HG02610 (cell line): ENCODE measurements around the gene KIF22.
"Not testable (repeated sequence)": the region's sequence is repeated elsewhere in the genome, so short reads cannot be mapped to it uniquely, and the experiment has no call there.

Source experiments
- ATAC-seq: cut with Tn5 transposase; IDR thresholded peaks from one replicate; pipeline ENCODE4 v1.9.1; 2021; ENCODE audit warnings: mild to moderate bottlenecking, moderate library complexity; ENCODE audit not compliant: unreplicated experiment

Gene KIF22

DNA sequence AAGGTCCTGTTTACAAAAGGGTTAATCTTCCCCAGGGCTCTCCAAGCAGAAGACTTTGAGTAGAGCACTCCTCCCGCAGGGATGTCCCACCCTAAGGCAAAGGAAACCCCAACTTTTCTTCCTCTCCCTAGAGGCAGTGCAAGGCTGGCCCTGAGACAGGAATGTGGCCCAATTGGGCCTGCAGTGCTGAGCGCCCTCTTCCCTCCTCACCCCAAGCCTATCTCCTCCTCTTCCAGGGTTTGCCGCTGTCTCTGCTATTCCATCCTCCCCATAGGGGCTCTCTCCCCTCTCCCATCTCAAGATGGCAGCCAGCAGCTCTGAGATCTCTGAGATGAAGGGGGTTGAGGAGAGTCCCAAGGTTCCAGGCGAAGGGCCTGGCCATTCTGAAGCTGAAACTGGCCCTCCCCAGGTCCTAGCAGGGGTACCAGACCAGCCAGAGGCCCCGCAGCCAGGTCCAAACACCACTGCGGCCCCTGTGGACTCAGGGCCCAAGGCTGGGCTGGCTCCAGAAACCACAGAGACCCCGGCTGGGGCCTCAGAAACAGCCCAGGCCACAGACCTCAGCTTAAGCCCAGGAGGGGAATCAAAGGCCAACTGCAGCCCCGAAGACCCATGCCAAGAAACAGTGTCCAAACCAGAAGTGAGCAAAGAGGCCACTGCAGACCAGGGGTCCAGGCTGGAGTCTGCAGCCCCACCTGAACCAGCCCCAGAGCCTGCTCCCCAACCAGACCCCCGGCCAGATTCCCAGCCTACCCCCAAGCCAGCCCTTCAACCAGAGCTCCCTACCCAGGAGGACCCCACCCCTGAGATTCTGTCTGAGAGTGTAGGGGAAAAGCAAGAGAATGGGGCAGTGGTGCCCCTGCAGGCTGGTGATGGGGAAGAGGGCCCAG is 22.4 kb downstream of the KIF22 start:
- ATAC-seq = no peak

- no peak for ATAC-seq
These were observed 23.4 kb downstream of the KIF22 start for GRCh38 chr16:29813644-29814562.

- ATAC-seq = no peak
These were observed 24.0 kb downstream of the KIF22 start for GRCh38 chr16:29814592-29814991.

- ATAC-seq = no peak
These were observed 24.6 kb downstream of the KIF22 start for GRCh38 chr16:29815032-29815721.

DNA sequence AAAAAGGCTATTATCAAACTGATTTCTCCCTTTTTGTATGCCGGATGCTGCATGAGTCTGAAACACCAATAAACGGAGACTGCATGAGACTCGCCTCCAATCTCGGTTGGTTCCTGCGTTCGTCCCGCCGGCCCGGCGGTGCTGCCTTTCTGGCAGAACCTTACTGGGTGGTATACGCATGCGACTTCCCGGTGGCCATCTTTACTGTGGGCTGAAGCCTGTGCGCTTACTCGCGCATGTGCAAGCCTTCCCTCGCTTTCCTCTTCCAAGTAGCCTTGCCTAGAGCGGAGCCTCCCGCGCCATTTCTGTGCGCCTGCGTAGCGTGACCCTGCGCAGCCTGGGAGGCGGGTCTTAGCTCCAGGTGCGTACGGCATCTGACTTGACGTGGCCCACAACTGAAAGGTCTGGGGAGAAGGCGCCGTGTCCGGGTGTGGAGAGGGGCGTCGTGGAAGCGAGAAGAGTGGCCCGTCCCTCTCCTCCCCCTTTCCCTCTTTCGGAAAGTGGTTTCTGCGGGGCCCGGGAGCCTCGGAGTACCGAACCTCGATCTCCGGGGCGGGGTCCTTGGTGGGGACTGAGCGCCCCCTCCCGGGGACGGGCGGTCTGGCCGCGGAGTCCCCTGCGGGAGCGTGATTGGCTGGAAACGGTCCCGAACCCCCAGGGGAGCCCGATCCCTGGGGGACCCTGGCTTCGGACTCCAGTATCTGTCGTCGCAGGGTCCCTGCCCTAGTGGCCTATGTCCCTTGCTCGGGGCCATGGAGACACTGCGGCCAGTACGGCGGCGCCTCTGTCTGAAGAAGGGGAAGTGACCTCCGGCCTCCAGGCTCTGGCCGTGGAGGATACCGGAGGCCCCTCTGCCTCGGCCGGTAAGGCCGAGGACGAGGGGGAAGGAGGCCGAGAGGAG is 25.5 kb downstream of the KIF22 start, which contains the start of gene PAGR1:
Gene PAGR1 (plus strand): TSS at position 360 of the 901 bp plus-strand sequence. CDS start 374 bp downstream, at position 734.
- peak; percentile 44 for ATAC-seq

DNA sequence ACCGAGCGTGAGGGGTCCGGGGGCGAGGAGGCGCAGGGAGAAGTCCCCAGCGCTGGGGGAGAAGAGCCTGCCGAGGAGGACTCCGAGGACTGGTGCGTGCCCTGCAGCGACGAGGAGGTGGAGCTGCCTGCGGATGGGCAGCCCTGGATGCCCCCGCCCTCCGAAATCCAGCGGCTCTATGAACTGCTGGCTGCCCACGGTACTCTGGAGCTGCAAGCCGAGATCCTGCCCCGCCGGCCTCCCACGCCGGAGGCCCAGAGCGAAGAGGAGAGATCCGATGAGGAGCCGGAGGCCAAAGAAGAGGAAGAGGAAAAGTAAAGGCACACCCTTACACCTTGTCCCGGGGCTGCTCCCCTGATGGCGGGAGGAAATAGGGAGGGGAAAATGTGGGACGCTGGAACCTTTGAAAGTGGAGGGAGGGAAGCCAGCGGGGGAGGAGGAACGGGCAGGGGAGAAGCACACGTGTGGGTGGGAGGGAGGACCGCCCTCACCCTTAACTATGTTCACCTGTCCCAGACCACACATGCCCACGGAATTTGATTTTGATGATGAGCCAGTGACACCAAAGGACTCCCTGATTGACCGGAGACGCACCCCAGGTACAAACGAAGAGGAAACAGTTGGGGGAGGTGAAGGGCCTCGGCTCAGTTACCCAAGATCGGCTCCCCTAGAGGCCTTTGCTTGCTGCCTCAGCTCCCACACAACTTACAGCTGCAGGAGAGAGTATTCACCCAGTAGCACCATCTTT is 26.3 kb downstream of the KIF22 start:
- ATAC-seq = peak; percentile 6

DNA sequence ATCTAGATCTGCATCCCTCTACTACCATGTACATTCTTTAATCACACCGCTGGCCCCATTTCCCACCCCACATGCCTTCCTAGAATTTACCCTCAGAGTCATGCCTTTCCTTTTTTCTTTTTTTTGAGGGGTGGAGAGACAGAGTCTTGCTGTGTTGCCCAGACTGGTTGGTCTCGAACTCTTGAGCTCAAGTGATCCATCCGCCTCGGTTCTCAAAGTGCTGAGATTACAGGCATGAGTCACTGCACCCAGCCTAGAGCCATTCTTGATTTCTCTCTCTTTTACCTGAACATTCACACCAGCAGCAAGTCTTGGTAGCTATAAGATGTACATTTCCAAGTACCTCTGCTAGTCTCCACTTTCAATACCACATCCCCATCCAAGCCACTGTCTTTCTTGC is 27.5 kb downstream of the KIF22 start:
- ATAC-seq = no peak

DNA sequence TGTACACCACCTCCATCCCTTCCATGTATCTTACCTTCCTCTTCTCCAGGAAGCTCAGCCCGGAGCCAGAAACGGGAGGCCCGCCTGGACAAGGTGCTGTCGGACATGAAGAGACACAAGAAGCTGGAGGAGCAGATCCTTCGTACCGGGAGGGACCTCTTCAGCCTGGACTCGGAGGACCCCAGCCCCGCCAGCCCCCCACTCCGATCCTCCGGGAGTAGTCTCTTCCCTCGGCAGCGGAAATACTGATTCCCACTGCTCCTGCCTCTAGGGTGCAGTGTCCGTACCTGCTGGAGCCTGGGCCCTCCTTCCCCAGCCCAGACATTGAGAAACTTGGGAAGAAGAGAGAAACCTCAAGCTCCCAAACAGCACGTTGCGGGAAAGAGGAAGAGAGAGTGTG is 29.0 kb downstream of the KIF22 start:
- no peak for ATAC-seq

- ATAC-seq = peak; percentile 32
These were observed 29.7 kb downstream of the KIF22 start, which contains the start of gene MVP for GRCh38 chr16:29820271-29820701. MVP (plus strand) TSS chr16:29820462; CDS start chr16:29830550, 10,088 bp downstream.

GRCh38 chr16:29820730-29821642 is 30.4 kb downstream of the KIF22 start:
- peak; percentile 48 for ATAC-seq

- ATAC-seq = no peak
These were observed 31.1 kb downstream of the KIF22 start for GRCh38 chr16:29821643-29822115.

GRCh38 chr16:29824589-29825144 is 34.1 kb downstream of the KIF22 start:
- no peak for ATAC-seq

DNA sequence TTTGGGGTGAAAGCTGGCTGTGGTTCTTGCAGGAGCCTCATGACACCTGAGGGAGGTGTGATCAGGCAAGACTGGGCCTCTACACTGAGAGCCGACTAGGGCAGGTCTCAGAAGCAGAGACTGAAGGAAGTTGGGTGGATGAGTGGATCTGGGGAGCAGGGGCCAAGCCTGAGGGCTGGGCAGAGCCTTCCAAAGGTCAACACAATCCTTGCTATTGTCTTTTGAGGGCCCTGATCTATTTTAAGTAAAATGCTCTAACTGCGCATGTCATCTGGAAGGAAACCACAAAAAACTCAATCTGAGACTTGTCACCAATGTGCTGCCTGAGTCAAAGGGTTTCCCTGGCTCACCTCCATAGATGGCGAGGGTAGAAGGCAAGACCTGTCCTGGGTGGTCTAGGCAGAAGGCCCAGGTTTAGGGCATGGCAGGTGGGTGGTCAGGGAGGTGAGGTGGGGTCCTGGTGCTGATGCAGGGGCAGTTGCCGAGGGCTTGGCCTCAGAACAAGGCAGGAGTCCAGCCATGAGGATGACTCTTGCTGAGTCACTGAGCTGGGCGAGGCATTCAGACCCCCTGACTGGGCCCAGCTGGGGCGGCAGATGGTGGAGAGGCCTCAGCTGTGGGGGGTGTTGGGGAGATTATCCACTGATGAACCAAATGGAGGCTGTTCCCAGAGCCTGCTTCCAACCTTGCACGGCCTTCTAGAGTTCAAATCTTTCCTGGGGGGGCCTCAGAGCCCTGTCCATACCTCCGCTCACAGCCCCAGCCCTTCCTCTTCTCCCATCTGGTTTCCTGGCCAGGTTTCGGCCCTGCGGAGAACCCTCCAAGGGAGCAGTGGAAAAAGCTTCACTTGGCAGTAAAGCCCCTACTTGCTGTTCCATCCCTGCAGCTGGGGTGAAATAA is 34.8 kb downstream of the KIF22 start:
- ATAC-seq = peak; percentile 34

DNA sequence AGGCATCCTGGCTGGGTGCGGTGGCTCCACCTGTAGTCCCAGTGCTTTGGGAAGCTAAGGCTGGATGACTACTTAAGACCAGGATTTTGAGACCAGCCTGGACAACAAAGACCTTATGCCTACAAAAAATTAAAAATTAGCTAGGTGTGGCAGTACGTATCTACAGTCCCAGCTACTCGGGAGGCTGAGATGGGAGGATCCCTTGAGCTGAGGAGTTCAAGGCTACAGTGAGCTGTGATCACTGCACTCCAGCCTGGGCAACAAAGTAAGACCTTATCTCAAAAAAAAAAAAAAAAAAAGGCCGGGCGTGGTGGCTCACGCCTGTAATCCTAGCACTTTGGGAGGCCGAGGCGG is 35.8 kb downstream of the KIF22 start:
- no peak for ATAC-seq

DNA sequence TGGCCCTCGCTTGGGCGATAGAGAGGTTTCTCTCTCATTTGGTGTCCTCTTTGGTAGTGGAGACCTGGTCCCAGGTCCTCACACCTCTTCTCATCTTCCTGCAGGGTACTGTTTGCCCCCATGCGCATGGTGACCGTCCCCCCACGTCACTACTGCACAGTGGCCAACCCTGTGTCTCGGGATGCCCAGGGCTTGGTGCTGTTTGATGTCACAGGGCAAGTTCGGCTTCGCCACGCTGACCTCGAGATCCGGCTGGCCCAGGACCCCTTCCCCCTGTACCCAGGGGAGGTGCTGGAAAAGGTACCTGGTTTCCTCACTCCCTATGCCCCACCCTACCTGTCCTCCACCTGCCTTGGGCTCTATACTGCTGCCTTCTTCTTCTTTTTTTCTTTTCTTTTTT is 40.2 kb downstream of the KIF22 start:
- no peak for ATAC-seq

DNA sequence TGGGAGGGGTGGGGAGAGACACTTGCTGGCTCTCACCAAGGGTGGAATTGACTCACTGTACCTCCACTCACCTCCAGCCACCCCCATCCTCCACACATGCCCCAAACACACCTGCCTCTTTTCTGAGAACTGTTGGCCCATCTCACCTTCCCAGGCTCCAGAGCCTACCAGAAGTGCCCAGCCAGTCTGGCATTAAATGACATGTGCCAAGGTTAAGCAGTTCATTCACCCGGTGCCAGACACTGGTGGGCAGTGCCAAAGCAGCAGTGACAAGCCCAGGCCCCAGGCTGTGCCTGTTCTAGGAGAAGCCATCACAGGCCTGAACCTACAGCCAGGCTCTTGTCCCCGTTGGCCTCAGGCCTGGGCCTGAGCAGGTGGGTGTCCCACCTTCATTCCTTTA is 40.9 kb downstream of the KIF22 start:
- no peak for ATAC-seq

DNA sequence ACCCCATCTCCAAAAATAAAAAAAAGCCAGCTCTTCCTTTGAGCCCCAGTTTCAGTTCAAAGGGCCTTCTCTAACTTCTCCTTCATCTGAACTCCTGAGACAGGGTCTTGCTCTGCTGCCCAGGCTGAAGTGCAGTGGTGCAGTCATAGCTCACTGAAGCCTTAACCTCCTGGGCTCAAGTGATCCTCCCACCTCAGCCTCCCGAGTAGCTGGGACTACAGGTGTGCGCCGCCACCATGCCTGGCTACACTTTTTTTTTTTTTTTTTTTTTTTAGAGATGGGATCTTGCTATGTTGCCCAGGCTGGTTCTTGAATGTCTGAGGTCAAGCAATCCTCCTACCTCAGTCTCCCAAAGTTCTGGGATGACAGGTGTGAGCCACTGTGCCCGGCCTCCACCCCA is 42.7 kb downstream of the KIF22 start:
- ATAC-seq = not testable (repeated sequence)
